Measurements from ENCODE around the gene TMEM213. TPM values are rescaled to one million over a fixed set of nuclear protein-coding genes. Genes with fewer than 3 reads are reported as not detected.

Gene TMEM213
- total and polyA plus RNA-seq, 8 donors = 0.07 to 0.30 (median 0.16) TPM; not detected in 3

DNA sequence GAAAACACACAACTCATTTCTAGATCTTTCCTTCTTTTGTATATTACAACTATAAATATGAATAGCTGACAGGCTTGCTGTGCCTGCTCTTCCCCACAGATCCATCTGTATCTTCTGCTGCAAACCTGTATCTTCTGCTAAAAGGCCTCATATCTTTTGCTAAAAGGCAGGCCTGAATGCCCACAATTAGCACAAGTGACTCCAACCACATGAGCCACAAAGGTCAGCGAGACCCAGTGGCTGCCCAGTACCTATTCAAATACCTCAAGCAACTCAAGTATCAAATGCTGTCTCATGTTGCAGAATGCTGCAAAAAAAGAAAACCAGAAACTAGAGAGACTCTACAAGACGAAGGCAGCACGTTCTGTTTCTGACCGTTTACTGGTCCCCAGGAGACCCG lies 54.7 kb downstream of the TMEM213 start:
- no peaks in the 10 kb centered on the region for H3K4me1 ChIP-seq
- DNase-seq (no peak), ATAC-seq (no peak), FAIRE-seq (no peak)
- no peak overlapping the region for H3K4me3 ChIP-seq
- TF ChIP-seq, protein P1, sequence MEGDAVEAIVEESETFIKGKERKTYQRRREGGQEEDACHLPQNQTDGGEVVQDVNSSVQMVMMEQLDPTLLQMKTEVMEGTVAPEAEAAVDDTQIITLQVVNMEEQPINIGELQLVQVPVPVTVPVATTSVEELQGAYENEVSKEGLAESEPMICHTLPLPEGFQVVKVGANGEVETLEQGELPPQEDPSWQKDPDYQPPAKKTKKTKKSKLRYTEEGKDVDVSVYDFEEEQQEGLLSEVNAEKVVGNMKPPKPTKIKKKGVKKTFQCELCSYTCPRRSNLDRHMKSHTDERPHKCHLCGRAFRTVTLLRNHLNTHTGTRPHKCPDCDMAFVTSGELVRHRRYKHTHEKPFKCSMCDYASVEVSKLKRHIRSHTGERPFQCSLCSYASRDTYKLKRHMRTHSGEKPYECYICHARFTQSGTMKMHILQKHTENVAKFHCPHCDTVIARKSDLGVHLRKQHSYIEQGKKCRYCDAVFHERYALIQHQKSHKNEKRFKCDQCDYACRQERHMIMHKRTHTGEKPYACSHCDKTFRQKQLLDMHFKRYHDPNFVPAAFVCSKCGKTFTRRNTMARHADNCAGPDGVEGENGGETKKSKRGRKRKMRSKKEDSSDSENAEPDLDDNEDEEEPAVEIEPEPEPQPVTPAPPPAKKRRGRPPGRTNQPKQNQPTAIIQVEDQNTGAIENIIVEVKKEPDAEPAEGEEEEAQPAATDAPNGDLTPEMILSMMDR (IDR thresholded peaks at IDR 0.05) = no peak
- H3K27me3 ChIP-seq = no peaks in the 10 kb centered on the region
- 93 to 94% methylated on average over 5 of the region's 5 CpGs for WGBS, 2 donors
- H3K27ac ChIP-seq = no peak overlapping the region
- no peaks in the 10 kb centered on the region for H3K9me3 ChIP-seq
- intact Hi-C loops (cut with DNase I) = no loop called here
- H3K36me3 ChIP-seq = peaks cover 0 to 23% (median 3%) of the 10 kb centered on the region in 3 donors

DNA sequence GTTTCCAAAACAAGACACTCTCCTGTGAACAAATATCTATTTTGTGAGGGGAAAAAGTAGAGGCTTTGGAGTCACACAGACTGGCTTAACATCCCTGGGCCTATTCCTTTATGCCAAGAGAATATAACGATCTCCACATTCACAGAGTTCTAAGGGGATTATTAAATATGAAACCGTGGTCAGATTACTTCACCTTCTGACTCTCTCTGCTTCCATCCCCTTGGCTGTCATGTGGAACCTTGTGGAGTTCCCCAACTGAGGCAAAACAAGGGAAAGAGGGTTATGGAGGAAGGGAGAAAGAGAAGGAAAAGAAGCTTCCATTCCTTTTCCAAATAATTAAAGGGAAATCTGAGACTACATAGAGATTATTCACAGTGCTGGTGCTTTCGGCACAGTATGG lies 55.7 kb downstream of the TMEM213 start:
- no peak for FAIRE-seq

DNA sequence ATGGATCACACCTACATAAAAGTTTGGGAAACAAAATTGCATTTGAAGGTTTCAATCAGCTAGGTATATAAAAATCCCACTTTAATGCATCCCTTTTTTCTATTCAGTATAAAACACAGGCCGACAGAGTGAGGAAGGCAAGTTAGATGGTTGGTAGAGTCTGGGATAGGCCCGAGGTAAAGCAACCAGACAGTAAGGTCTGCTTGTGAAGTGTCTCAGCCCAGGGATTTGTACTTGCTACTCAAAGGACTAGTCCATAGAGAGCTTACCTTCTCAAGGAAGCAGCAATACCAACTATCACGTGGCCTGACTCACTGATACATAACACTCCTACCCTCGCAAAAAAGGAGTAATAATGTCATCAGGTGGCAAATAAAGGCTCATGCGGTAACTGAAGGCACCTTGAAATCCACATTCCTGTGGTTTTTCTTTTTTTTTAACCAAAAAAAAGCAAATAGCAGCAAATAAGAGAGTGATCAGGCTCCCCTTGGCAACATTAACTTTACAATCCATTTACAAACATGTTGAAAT lies 56.4 kb downstream of the TMEM213 start:
- WGBS, 2 donors = 91 to 92% methylated on average over 5 of the region's 5 CpGs
- intact Hi-C loops (cut with DNase I) = no loop called here
- no peaks in the 10 kb centered on the region for H3K9me3 ChIP-seq
- no peak overlapping the region for H3K27ac ChIP-seq
- H3K4me3 ChIP-seq = no peak overlapping the region
- TF ChIP-seq, protein P1 (IDR thresholded peaks at IDR 0.05) = no peak
- DNase-seq (no peak), ATAC-seq (no peak), FAIRE-seq (no peak)
- peaks cover 0 to 29% (median 3%) of the 10 kb centered on the region in 3 donors for H3K36me3 ChIP-seq
- no peaks in the 10 kb centered on the region for H3K27me3 ChIP-seq
- no peaks in the 10 kb centered on the region for H3K4me1 ChIP-seq

More for the DNA sequence above, 55.7 kb downstream of the TMEM213 start:
- intact Hi-C loops (cut with DNase I) = no loop called here
- Histone ChIP-seq H3K4me3 (no peak overlapping the region), H3K27me3 (no peaks in the 10 kb centered on the region), H3K36me3 (peaks cover 0 to 28% (median 3%) of the 10 kb centered on the region in 3 donors), H3K27ac (no peak overlapping the region), H3K4me1 (no peaks in the 10 kb centered on the region), H3K9me3 (no peaks in the 10 kb centered on the region)
- TF ChIP-seq, protein P1 (IDR thresholded peaks at IDR 0.05) = no peak
- 91 to 92% methylated on average over 3 of the region's 3 CpGs for WGBS, 2 donors
- ATAC-seq = no peak
- DNase-seq = no peak

DNA sequence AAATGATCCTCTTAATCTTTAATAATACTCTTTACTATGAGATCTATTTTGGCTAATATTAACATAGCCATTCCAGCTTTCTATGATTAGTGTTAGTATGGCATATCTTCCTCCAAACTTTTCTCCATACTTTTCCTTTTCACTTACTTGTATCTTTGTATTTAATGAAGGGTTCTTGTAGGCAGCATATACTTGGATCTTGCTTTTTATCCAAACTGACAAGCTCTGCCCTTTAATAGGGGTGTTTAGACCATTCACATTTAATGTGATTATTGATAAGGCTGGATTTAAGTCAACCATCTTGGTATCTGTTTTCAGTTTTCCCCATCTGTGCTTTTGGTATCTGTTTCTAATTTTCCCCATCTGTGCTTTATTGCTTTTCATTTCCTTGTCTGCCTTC lies 59.9 kb downstream of the TMEM213 start:
- Histone ChIP-seq H3K9me3 (no peaks in the 10 kb centered on the region), H3K27me3 (no peaks in the 10 kb centered on the region), H3K4me3 (no peak overlapping the region), H3K27ac (no peak overlapping the region), H3K4me1 (no peaks in the 10 kb centered on the region), H3K36me3 (peaks cover 0 to 23% (median 0%) of the 10 kb centered on the region in 3 donors)
- intact Hi-C loops (cut with DNase I) = no loop called here
- TF ChIP-seq, protein P1 (IDR thresholded peaks at IDR 0.05) = no peak
- DNase-seq (no peak), ATAC-seq (no peak), FAIRE-seq (no peak)

DNA sequence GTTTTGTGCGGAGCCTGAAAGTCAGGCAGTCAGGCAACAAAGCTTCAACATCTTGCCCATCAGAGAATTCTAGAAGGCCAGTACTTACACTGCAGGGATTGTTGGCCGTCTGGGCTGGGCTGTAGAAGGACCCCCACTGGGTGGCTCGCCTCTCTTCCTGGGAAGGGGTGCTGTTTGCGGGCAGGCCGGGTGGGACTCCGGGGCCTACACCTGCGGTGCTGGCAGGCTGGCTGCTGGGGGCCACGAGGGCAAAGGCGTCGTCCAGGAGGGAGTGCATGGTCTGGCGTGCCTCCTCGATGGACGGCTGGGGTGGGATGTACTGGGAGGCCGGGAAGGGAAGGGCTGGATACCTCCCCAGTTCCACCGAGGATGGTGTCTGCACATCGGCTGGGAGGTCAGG lies 63.3 kb downstream of the TMEM213 start:
- WGBS, 2 donors = 90 to 92% methylated on average over 16 of the region's 16 CpGs
- H3K9me3 ChIP-seq = no peaks in the 10 kb centered on the region
- H3K4me1 ChIP-seq = no peaks in the 10 kb centered on the region
- ATAC-seq (no peak), FAIRE-seq (no peak), DNase-seq (no peak)
- H3K27me3 ChIP-seq = no peaks in the 10 kb centered on the region
- TF ChIP-seq, protein P1 (IDR thresholded peaks at IDR 0.05) = no peak
- H3K4me3 ChIP-seq = no peak overlapping the region
- peaks cover 0 to 27% (median 0%) of the 10 kb centered on the region in 3 donors for H3K36me3 ChIP-seq
- H3K27ac ChIP-seq = no peak overlapping the region
- intact Hi-C loops (cut with DNase I) = no loop called here

Data from pancreas (tissue), 10 donors.